Transverse colon (tissue), 4 donors: ENCODE measurements around the gene KIF16B. TPM values are rescaled to one million over a fixed set of nuclear protein-coding genes. Genes with fewer than 3 reads are reported as not detected.

Experiments
- DNase-seq: peaks from one replicate; pipeline ENCODE4 v3.0.0-alpha.2; 2019
- H3K27ac ChIP-seq, 4 donors: fragments of 200-600 bp; sonication (generic); 2 replicates each; pipeline ENCODE4 v1.5.1; 2016 to 2018; ENCODE audit warnings: inconsistent platforms in 4 of 4
- H3K27me3 ChIP-seq: fragments of 200-600 bp; sonication (generic); 2 replicates; pipeline ENCODE4 v1.5.1; 2017; ENCODE audit warnings: inconsistent platforms
- H3K36me3 ChIP-seq, 4 donors: fragments of 200-600 bp; sonication (generic); 2 replicates each; pipeline ENCODE4 v1.5.1; 2017 to 2019; ENCODE audit warnings: inconsistent platforms in 4 of 4
- H3K4me1 ChIP-seq, 4 donors: fragments of 200-600 bp; sonication (generic); 2 replicates each; pipeline ENCODE4 v1.5.1; 2017 to 2020; ENCODE audit warnings: inconsistent platforms in 4 of 4
- H3K4me3 ChIP-seq, 4 donors: fragments of 200-600 bp; sonication (generic); 1 replicate in 1 of 4; 2 replicates in 3 of 4; pipeline versions ENCODE4 v1.5.1 to v1.6.1; 2017 to 2019; ENCODE audit warnings: inconsistent platforms in 4 of 4
- H3K9me3 ChIP-seq, 2 donors: fragments of 200-600 bp; sonication (generic); 2 replicates each; pipeline ENCODE4 v1.5.1; 2017 to 2019; ENCODE audit warnings: inconsistent platforms in 2 of 2
- EP300 ChIP-seq: sonication (generic); formaldehyde crosslinking; IDR thresholded peaks from one replicate; pipeline ENCODE4 v1.6.1; 2017; ENCODE audit warnings: antibody characterized with exemption, low read depth
- POLR2A ChIP-seq: fragments of 450-650 bp; IDR thresholded peaks from one replicate; pipeline ENCODE4 v1.6.1; 2016; ENCODE audit warnings: antibody characterized with exemption, mild to moderate bottlenecking, moderate library complexity
- POLR2AphosphoS5 ChIP-seq, 3 donors: sonication (generic); formaldehyde crosslinking; IDR thresholded peaks; one replicate each; pipeline ENCODE4 v1.6.1; 2016; ENCODE audit warnings: antibody characterized with exemption in 3 of 3
- WGBS, 2 donors: methylation state at CpG; one replicate each; pipeline ENCODE4 v1.1.5; 2018; ENCODE audit warnings: low coverage in 1 of 2; 5-methylcytosine and 5-hydroxymethylcytosine counted together
- in situ Hi-C, 4 donors: fragments of 200-750 bp; cut with MboI; loops; one replicate each; pipeline versions ENCODE4 v1.15.0 to v1.15.1; 2017; ENCODE audit warnings: low sequenced_read_pairs in 3 of 4, low pct_ligation_motif_present in 1 of 4, low pct_unique_long_range_greater_than_20kb in 1 of 4
- intact Hi-C: fragments of 100-400 bp; cut with DNase I; formaldehyde crosslinking; loops from one replicate; pipeline ENCODE4 v1.15.1; 2023; ENCODE audit warnings: low total_unique reads
- total RNA-seq, 4 donors: library from RNA; depleted of rRNA; stranded (reverse); fragments of >200 nt; gene quantifications; one replicate each; pipeline ENCODE4 v1.1.0, GENCODE V29; 2016
- TF ChIP-seq, protein P1 (sequence below), 5 experiments: fragments of 200-600 bp in 3 of 5; fragments of 450-650 bp in 2 of 5; sonication (generic) in 3 of 5; IDR thresholded peaks; 1 replicate in 2 of 5; 2 replicates in 3 of 5; pipeline ENCODE4 v1.5.1; 2016 to 2017; ENCODE audit warnings: antibody characterized with exemption in 5 of 5, inconsistent platforms in 3 of 5, mild to moderate bottlenecking in 2 of 5, moderate library complexity in 1 of 5

Gene KIF16B
- total RNA-seq, 4 donors from 2014 or later, result 82.7 to 154 (median 90.1) TPM

DNA sequence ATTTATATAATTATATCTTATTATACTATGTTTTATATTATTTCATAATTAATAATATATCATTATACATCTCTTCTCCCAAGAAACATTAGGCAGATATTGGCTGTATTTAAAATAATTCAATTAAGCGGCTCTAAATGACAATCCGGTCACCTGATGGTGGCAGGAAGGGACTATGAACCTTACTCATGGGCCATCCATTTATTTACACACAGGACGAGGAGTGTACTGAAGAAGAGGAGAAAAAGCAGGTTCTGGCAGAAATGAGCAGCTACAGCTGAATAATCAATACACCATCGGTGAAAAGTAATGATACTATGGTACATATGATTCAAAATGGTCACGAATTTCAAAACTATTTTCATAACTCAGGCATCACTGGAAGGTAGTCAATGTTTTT, 277.7 kb downstream of the KIF16B start:
- DNase-seq, result no peak
- TF ChIP-seq POLR2A (no peak), POLR2AphosphoS5 (IDR thresholded peaks at IDR 0.05) (no peak), EP300 (no peak)
- TF ChIP-seq, protein P1, sequence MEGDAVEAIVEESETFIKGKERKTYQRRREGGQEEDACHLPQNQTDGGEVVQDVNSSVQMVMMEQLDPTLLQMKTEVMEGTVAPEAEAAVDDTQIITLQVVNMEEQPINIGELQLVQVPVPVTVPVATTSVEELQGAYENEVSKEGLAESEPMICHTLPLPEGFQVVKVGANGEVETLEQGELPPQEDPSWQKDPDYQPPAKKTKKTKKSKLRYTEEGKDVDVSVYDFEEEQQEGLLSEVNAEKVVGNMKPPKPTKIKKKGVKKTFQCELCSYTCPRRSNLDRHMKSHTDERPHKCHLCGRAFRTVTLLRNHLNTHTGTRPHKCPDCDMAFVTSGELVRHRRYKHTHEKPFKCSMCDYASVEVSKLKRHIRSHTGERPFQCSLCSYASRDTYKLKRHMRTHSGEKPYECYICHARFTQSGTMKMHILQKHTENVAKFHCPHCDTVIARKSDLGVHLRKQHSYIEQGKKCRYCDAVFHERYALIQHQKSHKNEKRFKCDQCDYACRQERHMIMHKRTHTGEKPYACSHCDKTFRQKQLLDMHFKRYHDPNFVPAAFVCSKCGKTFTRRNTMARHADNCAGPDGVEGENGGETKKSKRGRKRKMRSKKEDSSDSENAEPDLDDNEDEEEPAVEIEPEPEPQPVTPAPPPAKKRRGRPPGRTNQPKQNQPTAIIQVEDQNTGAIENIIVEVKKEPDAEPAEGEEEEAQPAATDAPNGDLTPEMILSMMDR (IDR thresholded peaks at IDR 0.05), result no peak
- 80 to 92% methylated on average over 3 to 5 of the region's 5 CpGs for WGBS, 2 donors
- no peaks in the 10 kb centered on the region for H3K36me3 ChIP-seq
- no peaks in the 10 kb centered on the region for H3K4me1 ChIP-seq
- no peak overlapping the region for H3K27ac ChIP-seq
- no peak overlapping the region for H3K4me3 ChIP-seq
- no peaks in the 10 kb centered on the region for H3K9me3 ChIP-seq
- in situ Hi-C loops (no loop called here), intact Hi-C loops (no loop called here)
- no peaks in the 10 kb centered on the region for H3K27me3 ChIP-seq

DNA sequence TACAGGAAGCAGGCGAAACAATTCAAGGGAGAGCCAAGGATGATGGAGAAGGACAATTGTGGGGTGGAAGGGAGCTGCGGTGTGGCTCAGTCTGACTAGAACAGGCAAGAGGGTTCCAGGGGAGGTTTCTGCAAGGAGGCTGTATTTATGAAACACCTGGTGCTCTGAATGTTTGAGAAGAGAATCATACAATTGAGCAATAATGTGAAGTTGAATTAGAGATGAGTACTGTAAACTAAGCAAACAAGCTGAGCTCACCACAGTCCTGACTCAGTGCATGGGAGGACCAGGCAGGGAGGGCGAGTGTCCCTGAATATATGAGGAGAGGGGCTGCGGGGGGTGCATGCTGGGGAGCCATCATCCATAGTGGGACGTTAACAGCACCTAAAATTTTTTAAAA, 279.7 kb downstream of the KIF16B start:
- intact Hi-C loops (no loop called here), in situ Hi-C loops (no loop called here)
- Histone ChIP-seq H3K27me3 (no peaks in the 10 kb centered on the region), H3K27ac (no peak overlapping the region), H3K4me1 (no peaks in the 10 kb centered on the region), H3K36me3 (no peaks in the 10 kb centered on the region), H3K4me3 (no peak overlapping the region), H3K9me3 (no peaks in the 10 kb centered on the region)
- 65 to 92% methylated on average over 2 to 5 of the region's 5 CpGs for WGBS, 2 donors
- TF ChIP-seq, protein P1 (IDR thresholded peaks at IDR 0.05), result no peak
- TF ChIP-seq POLR2A, result no peak
- no peak for TF ChIP-seq POLR2AphosphoS5 (IDR thresholded peaks at IDR 0.05)
- TF ChIP-seq EP300, result no peak
- no peak for DNase-seq

DNA sequence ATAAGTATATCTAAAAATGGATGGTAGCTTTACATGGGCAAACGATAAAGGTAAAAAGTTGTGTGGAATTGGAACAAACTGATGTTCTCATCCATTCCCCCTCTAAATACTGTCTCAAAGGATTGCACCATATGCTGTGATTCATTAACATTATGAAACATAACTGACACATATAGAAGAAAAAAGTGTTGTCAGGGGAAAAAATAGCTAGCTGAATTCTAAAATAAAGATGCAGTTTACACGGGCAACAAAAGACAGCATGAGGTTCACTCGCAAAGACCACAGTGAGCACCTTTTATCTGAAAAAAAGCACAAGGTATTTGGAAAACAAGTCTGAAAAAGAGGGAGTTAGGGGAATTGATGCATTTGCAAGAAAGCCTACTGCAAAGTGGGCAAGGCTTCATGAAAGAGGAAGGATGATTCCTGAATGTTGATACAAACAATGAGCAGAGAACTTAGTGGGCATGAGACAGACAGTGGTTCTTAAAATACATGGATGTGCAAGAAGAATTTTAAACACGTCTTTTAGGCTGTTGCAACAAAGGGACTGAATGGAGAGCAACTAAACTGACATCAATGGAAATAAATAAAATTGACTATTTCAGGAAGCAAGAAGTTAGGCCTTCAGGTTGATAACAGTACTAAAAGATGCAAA, 280.9 kb downstream of the KIF16B start:
- Histone ChIP-seq H3K4me1 (no peaks in the 10 kb centered on the region), H3K4me3 (no peak overlapping the region), H3K9me3 (no peaks in the 10 kb centered on the region), H3K36me3 (no peaks in the 10 kb centered on the region), H3K27ac (no peak overlapping the region), H3K27me3 (no peaks in the 10 kb centered on the region)
- WGBS, 2 donors, result 94 to 96% methylated on average over 4 of the region's 4 CpGs
- in situ Hi-C loops, result no loop called here
- DNase-seq, result no peak
- intact Hi-C loops, result no loop called here
- TF ChIP-seq POLR2A (no peak), EP300 (no peak), POLR2AphosphoS5 (IDR thresholded peaks at IDR 0.05) (no peak)
- TF ChIP-seq, protein P1 (IDR thresholded peaks at IDR 0.05), result no peak

DNA sequence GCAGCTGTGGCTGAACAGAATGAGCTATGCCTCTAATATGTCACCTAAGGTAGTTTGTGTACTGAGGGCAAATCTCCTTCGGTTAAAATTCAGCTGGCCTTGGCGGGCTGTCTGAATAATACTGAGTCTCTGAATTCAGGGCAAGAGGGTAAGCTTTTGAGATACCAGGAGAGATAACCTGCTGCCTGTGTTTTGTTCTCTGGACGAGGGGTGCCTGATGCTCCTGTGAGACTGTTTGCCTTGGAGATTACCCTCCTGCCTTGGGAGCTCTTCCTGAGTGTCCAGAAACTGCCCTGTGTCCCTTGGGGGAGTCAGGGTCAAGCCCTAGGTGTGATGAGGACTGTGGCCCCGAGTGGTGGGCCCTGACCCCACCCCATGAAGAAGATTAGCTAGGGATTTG, 282.9 kb downstream of the KIF16B start:
- intact Hi-C loops (no loop called here), in situ Hi-C loops (no loop called here)
- H3K9me3 ChIP-seq, result no peaks in the 10 kb centered on the region
- WGBS, 2 donors, result 87% methylated on average over 4 of the region's 4 CpGs; no CpG with 5 or more reads in 1 of the 2 donors
- TF ChIP-seq EP300 (no peak), POLR2AphosphoS5 (IDR thresholded peaks at IDR 0.05) (no peak), POLR2A (no peak)
- TF ChIP-seq, protein P1 (IDR thresholded peaks at IDR 0.05), result no peak
- H3K27me3 ChIP-seq, result no peaks in the 10 kb centered on the region
- H3K4me3 ChIP-seq, result no peak overlapping the region
- H3K36me3 ChIP-seq, result peaks cover 0 to 2% (median 0%) of the 10 kb centered on the region in 4 donors
- no peak overlapping the region for H3K27ac ChIP-seq
- DNase-seq, result no peak
- H3K4me1 ChIP-seq, result no peaks in the 10 kb centered on the region
